AG09309 (cell line): Measurements from ENCODE around the gene ITFG2.

Experiments used
- DNase-seq: peaks from one replicate; pipeline ENCODE4 v3.0.0-alpha.2; 2010; ENCODE audit warnings: low read depth
- H3K4me3 ChIP-seq: 2 replicates; pipeline ENCODE4 v1.5.1; 2011; ENCODE audit warnings: mild to moderate bottlenecking, low read depth, low read length, moderate library complexity; ENCODE audit not compliant: control insufficient read depth
- CTCF ChIP-seq: IDR thresholded peaks from 2 replicates; pipeline ENCODE4 v1.5.1; 2011; ENCODE audit warnings: mild to moderate bottlenecking, low read depth, low read length, inconsistent platforms; ENCODE audit not compliant: insufficient read depth, control insufficient read depth; ENCODE audit errors: missing control alignments

ITFG2 gene

GRCh38 chr12:2836574-2836973, 24.1 kb downstream of the ITFG2 start:
- DNase-seq, result no peak
- H3K4me3 ChIP-seq, result no peak overlapping the region
- no peak for TF ChIP-seq CTCF

GRCh38 chr12:2841056-2841650, 28.7 kb downstream of the ITFG2 start:
- no peak for TF ChIP-seq CTCF
- DNase-seq, result no peak
- H3K4me3 ChIP-seq, result no peak overlapping the region

- no peak for DNase-seq
- H3K4me3 ChIP-seq, result no peak overlapping the region
- TF ChIP-seq CTCF, result no peak
Observed at GRCh38 chr12:2842948-2843347, 30.5 kb downstream of the ITFG2 start.

- no peak overlapping the region for H3K4me3 ChIP-seq
- DNase-seq, result no peak
- no peak for TF ChIP-seq CTCF
Observed at GRCh38 chr12:2844786-2845185, 32.3 kb downstream of the ITFG2 start.

GRCh38 chr12:2845280-2845679, 32.8 kb downstream of the ITFG2 start:
- TF ChIP-seq CTCF, result no peak
- DNase-seq, result no peak
- no peak overlapping the region for H3K4me3 ChIP-seq

GRCh38 chr12:2851931-2852330, 39.5 kb downstream of the ITFG2 start:
- DNase-seq, result no peak
- no peak for TF ChIP-seq CTCF

GRCh38 chr12:2853626-2854025, 41.2 kb downstream of the ITFG2 start:
- peak; percentile 88 for TF ChIP-seq CTCF
- no peak for DNase-seq
- H3K4me3 ChIP-seq, result no peak overlapping the region

More at GRCh38 chr12:2851931-2852330, 39.5 kb downstream of the ITFG2 start:
- no peak overlapping the region for H3K4me3 ChIP-seq
